ENCODE results near the gene HAVCR2. TPM values are rescaled to one million over a fixed set of nuclear protein-coding genes. Genes with fewer than 3 reads are reported as not detected.

The HAVCR2 gene
- total and polyA plus RNA-seq, 2 of the 13 experiments (the other 11 are each of a cell fraction or from before 2014, with no cell fraction given), result 0.07 to 0.16 TPM

- Histone ChIP-seq H3K9ac (ENCODE audit: insufficient read depth, low read depth, low read length) (no peak overlapping the region), H3K27ac (ENCODE audit: extremely low read length, insufficient read depth, low read length) (no peak overlapping the region), H3K4me1 (ENCODE audit: insufficient read depth, low read length) (peaks cover 24% of the 10 kb centered on the region), H3K27me3 (ENCODE audit: control insufficient read depth in 1 of 2, insufficient read depth in 2 of 2, low read length in 2 of 2) (no peaks in the 10 kb centered on the region), H2AFZ (ENCODE audit: low read length) (no peak overlapping the region), H3K9me3 (ENCODE audit: low read length) (no peaks in the 10 kb centered on the region), H3K36me3 (replicated peaks in 1 of 2; ENCODE audit: control insufficient read depth in 1 of 2, insufficient read depth in 2 of 2, low read length in 2 of 2) (peaks cover 1 to 4% of the 10 kb centered on the region in 2 experiments; a peak in 1 of 5 replicates), H3K4me3 (replicated peaks in 1 of 3; ENCODE audit: insufficient read depth in 1 of 3, low read depth in 2 of 3, low read length in 3 of 3) (no peak overlapping the region), H4K20me1 (ENCODE audit: insufficient read depth, low read length) (no peaks in the 10 kb centered on the region), H3K79me2 (ENCODE audit: insufficient read depth, low read length) (no peaks in the 10 kb centered on the region), H3K4me2 (ENCODE audit: low read depth, low read length) (no peak overlapping the region)
- intact Hi-C loops (cut with micrococcal nuclease; ENCODE audit: unreplicated experiment) (no loop called here), in situ Hi-C loops (cut with HindIII; ENCODE audit: extremely low pct_ligation_motif_present, low pct_unique_long_range_greater_than_20kb) (no loop called here)
- POLR2A ChIA-PET, result no interaction called here
- ATAC-seq (no peak), DNase-seq (ENCODE audit: low spot score) (no peak), FAIRE-seq (no peak)
- no peak for TF ChIP-seq PRPF4 (IDR thresholded peaks at IDR 0.05; ENCODE audit: low read depth, low read length, poor library complexity, severe bottlenecking)
- CTCF ChIA-PET (ENCODE audit: low intra/inter-chr PET ratio, low total read pairs), result no interaction called here
- no TSS peak for BruUV-seq (replicated peaks)
- WGBS (ENCODE audit: low lambda C conversion rate), result 93% methylated on average over 5 of the region's 5 CpGs
Observed at GRCh38 chr5:157038568-157039187, 70.2 kb downstream of the HAVCR2 start.

Other genes with a start within 250 kb of the HAVCR2 start
- gene TIMD4, start 145.8 kb downstream of the HAVCR2 start, total RNA-seq (2016; rRNA removed; fragmentation: Illumina TruSeq; extraction: Trizol), result not detected in 2 replicates
- 0.50 and 0.71 TPM in 2 replicates for gene TIMD4, start 145.8 kb downstream of the HAVCR2 start, polyA plus RNA-seq (2011; rRNA removed)
- 0.77 and 0.93 TPM in 2 replicates for gene HAVCR1, start 49.9 kb downstream of the HAVCR2 start, total RNA-seq (2016; rRNA removed; fragmentation: Illumina TruSeq; extraction: Trizol)
- gene HAVCR1, start 49.9 kb downstream of the HAVCR2 start, polyA plus RNA-seq (2011; rRNA removed), result 12.3 and 14.1 TPM in 2 replicates
- gene MED7, start 33.8 kb upstream of the HAVCR2 start, total RNA-seq (2016; rRNA removed; fragmentation: Illumina TruSeq; extraction: Trizol), result 9.2 and 10.0 TPM in 2 replicates
- 9.2 and 9.4 TPM in 2 replicates for gene MED7, start 33.8 kb upstream of the HAVCR2 start, polyA plus RNA-seq (2011; rRNA removed)
- gene GARIN3, start 57.2 kb upstream of the HAVCR2 start, total RNA-seq (2016; rRNA removed; fragmentation: Illumina TruSeq; extraction: Trizol), result not detected in 2 replicates
- not detected in 2 replicates for gene GARIN3, start 57.2 kb upstream of the HAVCR2 start, polyA plus RNA-seq (2011; rRNA removed)
- gene ITK, start 71.8 kb upstream of the HAVCR2 start, total RNA-seq (2016; rRNA removed; fragmentation: Illumina TruSeq; extraction: Trizol), result not detected in 2 replicates
- gene ITK, start 71.8 kb upstream of the HAVCR2 start, polyA plus RNA-seq (2011; rRNA removed), result 0.01 TPM in 1 of 2 replicates, not detected in the other
- gene CYFIP2, start 157.1 kb upstream of the HAVCR2 start, total RNA-seq (2016; rRNA removed; fragmentation: Illumina TruSeq; extraction: Trizol), result 30.3 and 40.2 TPM in 2 replicates
- gene CYFIP2, start 157.1 kb upstream of the HAVCR2 start, polyA plus RNA-seq (2011; rRNA removed), result 22.5 and 22.6 TPM in 2 replicates

All from HepG2 (cell line).